RWPE2 (cell line): ENCODE data around the gene GIT2.

ENCODE experiments used
- ATAC-seq: fragments of 200-7000 bp; cut with Tn5 transposase; 3 replicates; pipeline ENCODE4 v1.9.1; 2021; ENCODE audit warnings: low read depth
- DNase-seq: peaks from one replicate; pipeline ENCODE4 v3.0.0-alpha.2; 2020; ENCODE audit warnings: low spot score
- H3K27ac ChIP-seq: fragments of 450-650 bp; 2 replicates; pipeline ENCODE4 v1.5.1; 2017; ENCODE audit warnings: mild to moderate bottlenecking; ENCODE audit not compliant: poor library complexity, severe bottlenecking
- H3K27me3 ChIP-seq: fragments of 250-450 bp; sonication (Bioruptor Pico); 2 replicates; pipeline ENCODE4 v1.5.1; 2021; ENCODE audit warnings: mild to moderate bottlenecking, moderate library complexity; ENCODE audit not compliant: insufficient read depth, poor library complexity, severe bottlenecking
- H3K36me3 ChIP-seq: fragments of 250-450 bp; sonication (Bioruptor Pico); 2 replicates; pipeline ENCODE4 v1.5.1; 2020; ENCODE audit warnings: low read depth, mild to moderate bottlenecking, moderate library complexity
- H3K4me1 ChIP-seq: fragments of 250-450 bp; sonication (Bioruptor Pico); 2 replicates; pipeline ENCODE4 v1.5.1; 2021; ENCODE audit warnings: mild to moderate bottlenecking, moderate library complexity; ENCODE audit not compliant: insufficient read depth, poor library complexity, severe bottlenecking
- H3K4me3 ChIP-seq: fragments of 250-450 bp; sonication (Bioruptor Pico); 2 replicates; pipeline ENCODE4 v1.5.1; 2021; ENCODE audit warnings: mild to moderate bottlenecking, moderate library complexity; ENCODE audit not compliant: severe bottlenecking
- H3K9me3 ChIP-seq: fragments of 250-450 bp; sonication (Bioruptor Pico); 2 replicates; pipeline ENCODE4 v1.5.1; 2021; ENCODE audit warnings: mild to moderate bottlenecking, moderate library complexity; ENCODE audit not compliant: severe bottlenecking
- CTCF ChIP-seq: fragments of 450-650 bp; IDR thresholded peaks from one replicate; pipeline ENCODE4 v1.5.1; 2017; ENCODE audit warnings: mild to moderate bottlenecking, moderate library complexity; ENCODE audit not compliant: poor library complexity, severe bottlenecking

GIT2 gene

GRCh38 chr12:110005319-110005973 is 9.3 kb upstream of the GIT2 start:
- ATAC-seq = no peak
- H3K4me1 ChIP-seq = peaks cover 28% of the 10 kb centered on the region

GRCh38 chr12:110004598-110004997 is 8.4 kb upstream of the GIT2 start:
- no peak for DNase-seq
- ATAC-seq = no peak
- Histone ChIP-seq H3K9me3 (no peaks in the 10 kb centered on the region), H3K27ac (peak overlapping the region; percentile 91), H3K4me1 (peaks cover 30% of the 10 kb centered on the region), H3K27me3 (no peaks in the 10 kb centered on the region), H3K36me3 (peaks cover 9% of the 10 kb centered on the region; the same call in 1 of the 2 replicates), H3K4me3 (no peak overlapping the region)
- TF ChIP-seq CTCF = no peak

More at GRCh38 chr12:110005319-110005973, 9.3 kb upstream of the GIT2 start:
- no peak overlapping the region for H3K27ac ChIP-seq
- H3K36me3 ChIP-seq = peaks cover 9% of the 10 kb centered on the region; the same call in 1 of the 2 replicates
- no peaks in the 10 kb centered on the region for H3K27me3 ChIP-seq
- TF ChIP-seq CTCF = no peak
- DNase-seq = no peak
- no peaks in the 10 kb centered on the region for H3K9me3 ChIP-seq
- no peak overlapping the region for H3K4me3 ChIP-seq

GRCh38 chr12:110002676-110003515 is 6.7 kb upstream of the GIT2 start:
- H3K36me3 ChIP-seq = peaks cover 9% of the 10 kb centered on the region; the same call in 1 of the 2 replicates
- no peaks in the 10 kb centered on the region for H3K27me3 ChIP-seq
- H3K4me3 ChIP-seq = no peak overlapping the region
- H3K27ac ChIP-seq = peak overlapping the region; percentile 91
- ATAC-seq (peak; percentile 51), DNase-seq (peak; percentile 67)
- H3K9me3 ChIP-seq = no peaks in the 10 kb centered on the region
- no peak for TF ChIP-seq CTCF
- peaks cover 34% of the 10 kb centered on the region for H3K4me1 ChIP-seq

GRCh38 chr12:110001596-110001995 is 5.4 kb upstream of the GIT2 start:
- ATAC-seq (peak; percentile 69), DNase-seq (no peak)
- Histone ChIP-seq H3K27me3 (no peaks in the 10 kb centered on the region), H3K9me3 (no peaks in the 10 kb centered on the region), H3K4me3 (no peak overlapping the region), H3K27ac (peak overlapping the region; percentile 91), H3K4me1 (peaks cover 34% of the 10 kb centered on the region), H3K36me3 (peaks cover 6% of the 10 kb centered on the region; the same call in 1 of the 2 replicates)
- TF ChIP-seq CTCF = no peak
